ENCODE measurements around the gene CAMK1G.

Gene CAMK1G

GRCh38 chr1:209607795-209608178 is 24.3 kb downstream of the CAMK1G start:
- no peak for TF ChIP-seq CTCF (IDR thresholded peaks at IDR 0.05; ENCODE audit: insufficient read depth, low read length, missing control alignments)
- POLR2A ChIA-PET: no interaction called here
- no peak for DNase-seq (ENCODE audit: low read depth, low spot score)
- CTCF ChIA-PET: interaction anchor here (1.0 to 22.9 kb wide), 7 partner anchors 19 to 141 kb away, joined by 3 to 274 read pairs (median 5); no protein-coding TSS in a partner anchor
- no peak overlapping the region for H3K4me3 ChIP-seq (ENCODE audit: low read depth, low read length)

DNA sequence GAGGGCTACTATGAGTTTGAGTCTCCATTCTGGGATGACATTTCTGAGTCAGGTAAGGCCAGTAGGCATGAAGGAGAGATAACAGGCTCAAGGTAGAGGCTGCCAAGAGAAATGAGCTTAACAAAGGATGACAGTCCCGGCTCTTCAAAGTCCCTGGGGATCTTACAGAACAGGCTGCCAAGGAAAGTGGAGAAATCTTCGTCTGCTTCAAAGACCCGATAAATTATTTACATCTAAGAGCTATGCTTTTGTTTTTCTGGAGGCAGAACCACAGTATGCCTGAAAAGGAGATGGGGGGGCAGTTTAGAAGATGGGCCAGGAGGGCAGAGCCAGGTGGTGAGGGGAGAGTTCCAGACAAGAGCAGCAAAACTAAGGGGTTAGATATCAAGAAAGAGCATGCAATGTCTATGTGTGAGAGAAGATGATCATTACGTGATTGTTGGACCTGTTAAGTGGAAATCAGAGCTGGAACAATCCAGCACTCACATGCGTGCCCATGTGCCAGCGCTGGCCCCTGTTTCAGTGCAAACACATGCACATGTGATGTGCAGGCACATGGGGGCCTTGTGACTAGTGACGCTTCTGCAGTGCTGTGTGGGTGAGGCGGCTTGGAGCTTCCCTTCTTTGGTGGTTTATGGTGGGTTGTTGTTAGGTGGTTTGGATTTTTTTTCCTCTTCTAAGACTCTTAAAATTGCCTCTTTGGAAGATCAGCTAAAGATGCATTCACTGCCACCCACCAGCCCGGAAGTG is 25.7 kb downstream of the CAMK1G start:
- no peak overlapping the region for H3K4me3 ChIP-seq (ENCODE audit: low read depth, low read length)
- CTCF ChIA-PET: interaction anchor here (1.1 to 22.9 kb wide), 6 partner anchors 12 to 84 kb away, joined by 3 to 274 read pairs (median 6); no protein-coding TSS in a partner anchor
- no peak for DNase-seq (ENCODE audit: low read depth, low spot score)
- no peak for TF ChIP-seq CTCF (IDR thresholded peaks at IDR 0.05; ENCODE audit: insufficient read depth, low read length, missing control alignments)
- POLR2A ChIA-PET: no interaction called here

- TF ChIP-seq CTCF (IDR thresholded peaks at IDR 0.05; ENCODE audit: insufficient read depth, low read length, missing control alignments): no peak
- CTCF ChIA-PET: interaction anchor here (0.6 to 22.9 kb wide), 7 partner anchors 10 to 83 kb away, joined by 4 to 274 read pairs (median 5); no protein-coding TSS in a partner anchor
- DNase-seq (ENCODE audit: low read depth, low spot score): no peak
- no peak overlapping the region for H3K4me3 ChIP-seq (ENCODE audit: low read depth, low read length)
- POLR2A ChIA-PET: no interaction called here
Measured at GRCh38 chr1:209609791-209610630, 26.5 kb downstream of the CAMK1G start.

DNA sequence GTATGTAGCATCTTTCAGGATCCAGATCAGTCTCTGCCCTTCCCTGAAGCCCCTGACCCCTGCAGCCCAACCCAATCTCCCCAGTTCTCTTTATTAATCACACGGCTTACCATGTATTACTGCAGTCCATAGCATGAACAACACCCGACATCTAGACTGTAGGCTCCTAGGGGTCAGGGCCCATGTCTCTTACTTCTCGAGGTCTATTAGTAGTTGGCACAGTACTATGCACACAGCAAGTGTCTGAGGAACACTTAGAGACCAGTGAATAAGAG is 27.1 kb downstream of the CAMK1G start:
- ChIA-PET CTCF (interaction anchor here (0.6 to 22.9 kb wide), 6 partner anchors 10 to 82 kb away, joined by 4 to 274 read pairs (median 5); no protein-coding TSS in a partner anchor), POLR2A (no interaction called here)
- no peak overlapping the region for H3K4me3 ChIP-seq (ENCODE audit: low read depth, low read length)
- no peak for TF ChIP-seq CTCF (IDR thresholded peaks at IDR 0.05; ENCODE audit: insufficient read depth, low read length, missing control alignments)
- DNase-seq (ENCODE audit: low read depth, low spot score): no peak

DNA sequence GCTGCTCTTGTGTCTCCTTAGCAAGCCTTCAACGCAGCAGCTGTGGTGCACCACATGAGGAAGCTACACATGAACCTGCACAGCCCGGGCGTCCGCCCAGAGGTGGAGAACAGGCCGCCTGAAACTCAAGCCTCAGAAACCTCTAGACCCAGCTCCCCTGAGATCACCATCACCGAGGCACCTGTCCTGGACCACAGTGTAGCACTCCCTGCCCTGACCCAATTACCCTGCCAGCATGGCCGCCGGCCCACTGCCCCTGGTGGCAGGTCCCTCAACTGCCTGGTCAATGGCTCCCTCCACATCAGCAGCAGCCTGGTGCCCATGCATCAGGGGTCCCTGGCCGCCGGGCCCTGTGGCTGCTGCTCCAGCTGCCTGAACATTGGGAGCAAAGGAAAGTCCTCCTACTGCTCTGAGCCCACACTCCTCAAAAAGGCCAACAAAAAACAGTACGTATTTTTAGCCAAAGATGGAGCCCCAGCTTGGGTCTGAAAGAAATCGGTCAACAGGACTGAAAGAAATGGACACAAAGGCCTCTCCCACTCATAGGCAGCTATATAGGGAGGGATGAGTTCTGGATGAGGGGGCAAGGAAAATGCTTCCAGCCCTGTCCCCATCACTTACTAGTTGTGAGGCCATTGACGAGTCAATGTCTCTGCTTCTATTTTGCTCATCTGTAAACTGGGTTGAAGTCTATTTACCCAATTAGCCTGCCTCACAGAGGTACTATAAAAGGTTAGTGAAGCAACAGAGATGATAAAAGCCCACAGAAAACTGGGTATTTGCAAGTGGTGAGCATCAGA is 28.5 kb downstream of the CAMK1G start:
- no peak for TF ChIP-seq CTCF (IDR thresholded peaks at IDR 0.05; ENCODE audit: insufficient read depth, low read length, missing control alignments)
- ChIA-PET POLR2A (no interaction called here), CTCF (interaction anchor here (1.0 to 22.9 kb wide), 3 partner anchors 15 to 31 kb away, joined by 3 to 274 read pairs (median 3); no protein-coding TSS in a partner anchor)
- no peak overlapping the region for H3K4me3 ChIP-seq (ENCODE audit: low read depth, low read length)
- DNase-seq (ENCODE audit: low read depth, low spot score): no peak
